GM10248 (cell line): ENCODE results near the gene OCEL1.

Experiments
- CTCF ChIA-PET: fragments of 300-600 bp; sonication (Branson Sonifier 250); formaldehyde crosslinking; extraction: SDS; loops from one replicate; lab custom pipeline; 2021; ENCODE audit warnings: antibody characterized with exemption; lab: Yijun Ruan, JAX
- POLR2A ChIA-PET: fragments of 350-650 bp; sonication (Branson Sonifier 250); formaldehyde crosslinking; extraction: SDS; loops from one replicate; lab custom pipeline; 2020; ENCODE audit warnings: antibody characterized with exemption; lab: Yijun Ruan, JAX
- DNase-seq: peaks from one replicate; pipeline ENCODE4 v3.0.0; 2012; ENCODE audit errors: extremely low spot score
- CTCF ChIP-seq: IDR thresholded peaks from 2 replicates; pipeline ENCODE4 v1.5.1; 2012; ENCODE audit warnings: mild to moderate bottlenecking, low read depth; ENCODE audit errors: extremely low read depth, missing control alignments, control extremely low read depth

The OCEL1 gene

GRCh38 chr19:17226002-17226933 is at the start of gene OCEL1:
TSS of gene OCEL1 (plus strand) at chr19:17226226. CDS start at chr19:17226248, 22 bp downstream.
- no peak for TF ChIP-seq CTCF
- DNase-seq = peak; percentile 95
- POLR2A ChIA-PET = interaction anchor here (0.5 to 1.8 kb wide), 4 partner anchors 8 to 17 kb away, joined by 3 to 6 read pairs (median 6); partner anchors contain the start of gene USE1
- CTCF ChIA-PET = interaction anchor here (1.1 to 1.9 kb wide), 6 partner anchors 9 to 74 kb away, joined by 3 to 10 read pairs (median 4); partner anchors contain the start of gene USE1

- POLR2A ChIA-PET = no interaction called here
- CTCF ChIA-PET = no interaction called here
- no peak for DNase-seq
- no peak for TF ChIP-seq CTCF
These were observed 47.7 kb upstream of the OCEL1 start for GRCh38 chr19:17178291-17178690.

- ChIA-PET CTCF (no interaction called here), POLR2A (interaction anchor here (1.0 kb wide), 1 partner anchor 34 kb away, joined by 3 read pairs; the partner anchor contains the start of gene USE1)
- no peak for DNase-seq
These were observed 44.9 kb upstream of the OCEL1 start for GRCh38 chr19:17180997-17181702.

GRCh38 chr19:17183271-17183761 is 42.7 kb upstream of the OCEL1 start:
- CTCF ChIA-PET = interaction anchor here (0.7 to 2.5 kb wide), 6 partner anchors 9 to 115 kb away, joined by 3 to 12 read pairs (median 3); no protein-coding TSS in a partner anchor
- POLR2A ChIA-PET = interaction anchor here (0.6 to 0.8 kb wide), 3 partner anchors 59 to 92 kb away, joined by 3 read pairs; no protein-coding TSS in a partner anchor
- no peak for TF ChIP-seq CTCF
- peak; percentile 61 for DNase-seq

More at GRCh38 chr19:17180997-17181702, 44.9 kb upstream of the OCEL1 start:
- no peak for TF ChIP-seq CTCF

GRCh38 chr19:17183858-17184321 is 42.1 kb upstream of the OCEL1 start:
- CTCF ChIA-PET = interaction anchor here (0.7 to 2.5 kb wide), 9 partner anchors 9 to 115 kb away, joined by 3 to 12 read pairs (median 3); no protein-coding TSS in a partner anchor
- POLR2A ChIA-PET = interaction anchor here (0.6 to 0.8 kb wide), 3 partner anchors 59 to 93 kb away, joined by 3 read pairs; no protein-coding TSS in a partner anchor
- TF ChIP-seq CTCF = no peak
- peak; percentile 62 for DNase-seq
